Activated naive CD4-positive, alpha-beta T cell (primary cell): Measurements from ENCODE around the gene TAF3.
"Not testable (repeated sequence)": the region's sequence is repeated elsewhere in the genome, so short reads cannot be mapped to it uniquely, and the experiment has no call there.

Experiments
- DNase-seq, 4 experiments: peaks; one replicate each; lab custom pipeline; 2025; lab: John Stamatoyannopoulos, UW

Gene TAF3

DNA sequence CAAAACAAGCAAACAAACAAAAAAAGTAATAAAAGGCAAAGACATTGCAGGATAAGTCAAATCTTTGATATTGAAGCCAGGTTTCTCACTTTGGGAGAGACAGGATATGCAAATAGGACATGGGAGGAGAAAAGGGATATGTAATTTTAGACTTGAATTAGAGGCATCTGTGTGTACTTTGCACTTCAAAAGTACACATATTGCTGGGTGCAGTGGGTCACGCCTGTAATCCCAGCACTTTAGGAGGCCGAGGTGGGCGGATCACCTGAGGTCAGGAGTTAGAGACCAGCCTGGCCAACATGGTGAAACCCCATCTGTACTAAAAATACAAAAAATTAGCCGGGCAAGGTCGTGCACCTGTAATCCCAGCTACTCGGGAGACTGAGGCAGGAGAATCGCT lies 6.6 kb upstream of the TAF3 start:
- not testable (repeated sequence) for DNase-seq

DNA sequence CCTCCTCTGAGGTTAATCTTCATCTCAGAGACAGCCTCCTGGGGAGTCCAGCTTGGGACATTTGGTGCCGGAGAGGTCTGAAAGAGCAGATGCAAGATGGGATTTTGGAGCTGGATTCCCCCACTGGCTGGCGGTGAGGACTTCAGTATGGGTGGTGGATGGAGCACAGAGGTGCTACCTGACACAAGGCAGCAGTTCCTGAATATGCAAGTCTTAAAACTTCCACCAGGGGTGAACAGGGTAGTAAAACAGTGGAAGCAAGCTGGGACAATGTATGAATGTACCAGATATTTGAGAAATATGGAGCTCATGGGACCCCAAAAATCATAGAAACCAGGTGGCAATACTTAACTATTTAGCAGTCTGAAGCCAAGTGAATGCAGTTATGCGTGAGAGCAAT lies 4.8 kb upstream of the TAF3 start:
- DNase-seq: no peak

DNA sequence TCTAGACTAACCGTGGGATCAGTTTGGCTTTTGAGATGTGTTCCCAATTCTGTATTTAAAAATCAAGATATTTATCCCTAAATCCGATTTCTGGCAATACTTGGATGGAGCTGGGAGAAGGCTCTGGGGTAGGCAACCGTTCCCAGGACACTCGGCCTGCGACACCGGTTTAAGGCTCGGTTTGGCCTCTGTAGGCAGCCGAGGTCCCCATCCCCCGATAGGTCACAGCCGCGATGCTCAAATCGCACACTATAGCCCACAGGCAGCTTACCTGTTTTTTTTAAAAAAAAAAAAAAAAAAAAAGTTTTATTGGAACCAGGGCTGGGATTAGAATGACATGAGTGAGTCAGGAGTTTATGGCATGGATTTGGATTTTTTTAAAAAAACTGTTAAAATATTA lies 729 bp upstream of the TAF3 start:
- DNase-seq: no peak

DNA sequence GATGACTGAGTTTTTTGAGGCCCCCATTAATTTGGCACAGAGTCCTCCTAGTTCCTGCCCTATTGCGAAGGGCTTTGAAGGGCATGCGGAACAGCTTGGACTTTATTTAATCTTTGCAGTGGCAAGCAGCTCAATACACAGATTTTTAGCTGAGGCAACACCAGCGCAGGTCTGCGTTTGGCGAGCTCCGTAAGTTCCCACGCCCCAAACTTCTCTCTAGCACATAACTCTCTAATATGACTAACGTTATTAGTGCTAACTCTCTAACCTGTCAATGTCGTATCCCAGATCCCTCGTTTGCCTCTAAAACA lies 366 bp upstream of the TAF3 start:
- no peak for DNase-seq

DNA sequence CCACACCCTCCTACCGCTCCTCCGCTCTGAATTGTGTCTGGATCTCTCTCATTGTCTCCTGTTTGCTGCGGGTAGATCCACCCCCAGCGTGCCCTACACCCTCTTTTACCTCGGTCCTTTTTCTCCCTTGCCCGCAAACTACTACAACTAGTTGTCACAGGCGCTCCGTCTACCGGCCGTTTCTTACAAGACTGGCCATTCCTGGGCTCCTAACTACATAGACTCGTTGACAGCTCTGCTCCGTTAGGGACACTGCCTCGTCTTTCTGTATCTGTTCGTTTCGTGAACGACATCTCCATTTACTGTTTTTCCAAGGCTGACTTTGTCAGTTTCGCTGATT lies 786 bp downstream of the TAF3 start:
- no peak for DNase-seq

DNA sequence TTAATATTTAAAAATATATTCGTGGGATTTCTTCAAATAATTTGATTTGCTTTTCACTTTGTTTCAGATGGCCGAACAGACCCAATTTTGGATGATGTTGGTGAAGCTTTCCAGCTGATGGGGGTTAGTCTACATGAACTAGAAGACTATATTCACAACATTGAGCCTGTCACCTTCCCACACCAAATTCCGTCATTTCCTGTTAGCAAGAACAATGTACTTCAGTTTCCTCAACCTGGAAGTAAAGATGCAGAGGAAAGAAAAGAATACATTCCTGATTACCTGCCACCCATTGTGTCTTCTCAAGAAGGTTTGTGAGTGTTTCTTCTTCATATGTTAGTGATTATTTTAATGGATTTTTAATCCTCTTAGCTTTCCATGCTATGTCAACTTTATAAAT lies 5.9 kb downstream of the TAF3 start:
- no peak for DNase-seq

DNA sequence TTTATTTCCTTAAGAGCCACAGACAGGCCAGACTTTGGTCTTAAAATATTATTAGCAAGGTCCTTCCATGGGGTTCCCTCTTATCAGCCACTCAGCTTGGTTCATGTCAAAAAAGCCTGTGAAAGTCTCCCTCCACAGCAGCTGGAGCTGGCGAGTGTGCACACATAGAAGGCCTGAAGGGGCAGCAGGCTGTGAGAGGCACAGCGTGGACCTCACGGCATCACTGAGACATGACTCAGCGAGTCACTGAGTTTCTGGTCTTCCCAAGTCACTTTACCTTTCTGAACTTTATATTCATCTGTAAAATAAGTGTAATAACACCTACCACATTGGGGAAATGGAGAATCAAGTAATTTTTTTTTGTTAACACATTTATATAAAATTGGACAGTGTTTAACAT lies 8.7 kb downstream of the TAF3 start:
- DNase-seq: no peak

DNA sequence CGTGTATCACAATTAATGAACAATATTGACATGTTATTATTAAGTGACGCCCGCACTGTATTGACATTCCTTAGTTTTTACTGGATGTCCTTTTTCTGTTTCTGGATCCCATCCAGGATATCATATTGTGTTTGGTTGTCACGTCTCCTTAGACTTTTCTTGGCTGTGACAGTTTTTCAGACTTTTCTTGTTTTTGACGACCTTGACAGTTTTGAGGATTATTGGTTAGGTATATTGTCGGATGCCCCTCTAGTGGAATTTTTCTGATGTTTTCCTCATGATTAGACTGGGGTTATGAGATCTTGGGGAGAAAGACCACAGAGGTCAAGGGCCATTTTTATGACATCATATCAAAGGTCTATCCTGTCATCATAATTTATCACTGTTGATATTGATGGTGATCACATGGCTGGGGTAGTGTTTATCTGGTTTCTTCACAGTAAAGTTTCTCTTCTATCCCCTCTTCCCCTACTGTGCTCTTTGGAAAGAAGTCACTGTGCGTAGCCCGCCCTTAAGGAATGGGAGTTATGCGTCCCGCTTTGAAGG lies 11.1 kb downstream of the TAF3 start:
- DNase-seq: no peak

DNA sequence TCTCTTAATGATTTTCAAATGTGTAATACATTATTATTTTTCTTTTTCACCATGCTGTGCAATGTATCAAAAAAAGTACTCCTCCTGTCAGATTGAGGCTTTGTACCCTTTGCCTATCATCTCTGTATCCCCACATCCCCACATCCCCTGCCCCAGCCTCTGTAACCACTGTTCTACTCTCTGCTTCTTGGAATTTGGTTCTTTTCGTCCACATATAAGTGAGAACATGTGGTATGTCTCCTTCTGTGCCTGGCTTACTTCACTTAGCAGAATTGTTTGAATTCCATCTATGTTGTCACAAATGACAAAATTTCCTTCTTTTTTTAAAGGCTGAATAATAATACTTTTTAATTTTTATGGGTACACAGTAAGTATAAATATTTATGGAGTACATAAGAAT lies 13.8 kb downstream of the TAF3 start:
- no peak for DNase-seq

DNA sequence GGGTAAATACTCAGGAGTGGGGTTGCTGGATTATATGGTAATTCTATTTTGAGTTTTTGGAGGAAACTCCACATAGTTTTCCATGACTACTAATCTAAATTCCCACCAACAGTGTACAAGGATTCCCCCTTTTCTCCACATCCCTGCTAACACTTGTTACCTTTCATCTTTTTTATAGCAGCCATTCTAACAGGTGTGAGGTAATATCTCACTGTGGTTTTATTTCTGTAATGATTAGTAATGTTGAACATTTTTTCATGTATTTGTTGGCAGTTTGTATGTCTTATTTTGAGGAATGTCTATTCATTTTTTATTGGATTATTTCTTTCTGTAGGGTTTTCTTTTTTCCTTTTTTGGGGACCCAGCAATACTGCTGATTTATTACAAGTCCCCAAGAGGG lies 14.9 kb downstream of the TAF3 start:
- no peak for DNase-seq

DNA sequence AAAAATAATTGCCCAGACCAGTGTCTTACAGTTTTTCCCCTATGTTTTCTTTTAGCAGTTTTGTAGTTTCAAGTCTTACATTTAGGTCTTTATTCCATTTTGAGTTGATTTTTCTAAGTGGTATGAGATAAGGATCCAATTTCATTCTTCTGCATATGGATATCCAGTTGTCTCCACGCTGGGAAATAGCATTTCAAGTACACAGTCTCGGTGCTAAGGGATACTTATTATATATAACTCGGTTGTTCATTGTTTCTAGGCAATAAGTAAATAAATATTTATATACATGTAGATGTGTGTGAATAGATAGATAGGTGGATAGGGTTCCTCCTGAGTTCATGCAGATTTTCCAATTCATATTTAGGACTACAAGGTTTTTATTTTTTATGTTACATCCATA lies 16.0 kb downstream of the TAF3 start:
- no peak for DNase-seq

DNA sequence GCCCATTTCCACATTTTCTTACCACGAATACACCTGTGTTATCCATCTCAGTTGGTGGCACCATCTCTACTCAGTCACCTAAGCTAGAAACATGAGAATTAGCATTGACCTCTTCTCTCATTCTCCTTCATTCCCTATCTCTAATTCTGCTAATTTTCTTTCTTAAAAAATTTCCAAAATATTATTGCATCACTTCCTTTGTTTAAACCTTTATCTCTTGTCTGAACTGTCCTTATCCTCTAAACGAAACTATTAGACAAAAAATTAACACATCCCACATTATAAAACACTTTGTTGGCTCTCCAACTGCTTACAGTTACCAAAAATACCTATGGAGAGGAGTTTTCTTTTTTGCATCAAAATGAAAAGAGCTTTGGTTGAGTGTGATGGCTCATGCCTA lies 18.3 kb downstream of the TAF3 start:
- no peak for DNase-seq

DNA sequence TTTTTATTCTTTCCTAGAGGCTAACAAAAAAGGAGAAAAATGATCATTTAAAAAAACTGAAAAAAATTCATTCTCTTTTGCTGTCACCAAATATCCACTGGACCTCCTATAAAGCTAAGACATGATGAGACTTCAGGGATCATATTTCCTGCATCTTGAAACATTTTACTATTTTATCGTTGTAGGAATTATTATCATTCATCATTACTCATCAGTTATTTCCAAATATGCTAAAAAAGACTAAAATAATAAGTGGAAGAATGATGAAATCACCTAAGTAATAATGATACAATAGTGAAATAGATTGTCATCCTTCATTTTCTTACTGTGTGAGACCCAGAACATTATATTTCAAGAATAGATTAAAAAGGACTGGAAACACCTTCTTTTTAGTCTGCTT lies 28.3 kb downstream of the TAF3 start:
- no peak for DNase-seq

DNA sequence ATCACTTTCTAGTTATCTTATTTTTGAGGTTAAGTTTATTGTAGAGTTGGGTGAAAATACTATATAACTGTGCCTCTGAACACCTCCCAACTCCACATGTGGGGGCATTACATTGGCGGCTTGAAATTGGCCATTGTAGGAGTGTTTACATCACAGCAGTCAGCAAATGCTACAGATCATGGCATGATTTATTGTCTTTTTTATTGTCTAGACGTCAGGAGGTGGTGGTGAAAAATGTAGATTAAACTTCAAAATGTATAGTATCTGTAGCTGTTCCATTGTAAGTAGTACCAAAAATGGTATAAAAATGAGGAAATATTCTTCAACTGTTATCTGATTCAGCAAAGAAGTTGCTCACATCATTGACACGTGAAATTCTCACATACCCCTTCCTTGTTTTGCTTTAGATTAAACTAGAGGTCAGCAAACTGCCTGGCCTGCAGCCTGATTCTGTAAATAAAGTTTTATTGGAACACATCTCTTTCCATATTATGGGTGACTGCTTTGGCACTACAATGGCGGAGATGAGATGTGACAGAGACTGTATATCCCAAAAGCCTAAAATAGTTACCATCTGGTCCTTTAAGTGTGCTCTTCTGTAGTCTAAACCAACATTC lies 35.0 kb downstream of the TAF3 start:
- no peak for DNase-seq

DNA sequence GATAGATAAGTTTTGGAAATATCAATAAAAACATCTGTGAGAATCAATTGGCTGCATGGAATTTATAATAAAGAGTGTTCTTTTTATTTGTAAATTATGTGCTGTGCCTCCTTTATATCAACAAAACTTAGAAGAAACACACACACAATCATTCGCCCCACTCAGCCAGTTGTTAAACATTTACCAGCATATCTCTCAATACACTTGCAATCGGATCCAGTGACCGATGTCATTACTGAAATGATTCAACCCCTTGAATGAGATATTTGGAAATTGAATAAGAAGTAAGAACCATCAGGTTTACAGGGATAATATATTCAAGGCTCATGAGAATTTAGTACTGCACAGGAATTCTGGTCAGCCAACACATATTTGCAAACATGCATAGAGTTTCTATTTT lies 35.6 kb downstream of the TAF3 start:
- no peak for DNase-seq

DNA sequence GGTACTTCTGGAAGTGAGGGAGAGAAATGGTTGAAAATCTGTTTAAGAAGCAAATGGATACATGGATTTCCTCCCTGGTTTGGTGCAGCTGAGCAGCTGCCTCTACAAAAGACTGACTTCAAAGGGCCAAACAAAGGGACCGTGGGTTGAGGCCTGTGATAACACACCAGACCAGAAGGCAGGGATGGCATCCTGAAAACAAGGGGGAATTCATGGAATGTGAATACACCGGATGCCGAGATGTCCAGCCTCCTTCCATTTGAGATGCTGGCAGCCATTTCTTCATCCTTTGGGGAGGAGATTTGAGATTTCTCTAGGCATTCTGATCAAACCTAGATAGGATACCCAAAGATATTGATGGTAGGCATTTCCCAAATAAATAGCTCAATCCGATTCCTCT lies 36.9 kb downstream of the TAF3 start:
- DNase-seq: no peak

DNA sequence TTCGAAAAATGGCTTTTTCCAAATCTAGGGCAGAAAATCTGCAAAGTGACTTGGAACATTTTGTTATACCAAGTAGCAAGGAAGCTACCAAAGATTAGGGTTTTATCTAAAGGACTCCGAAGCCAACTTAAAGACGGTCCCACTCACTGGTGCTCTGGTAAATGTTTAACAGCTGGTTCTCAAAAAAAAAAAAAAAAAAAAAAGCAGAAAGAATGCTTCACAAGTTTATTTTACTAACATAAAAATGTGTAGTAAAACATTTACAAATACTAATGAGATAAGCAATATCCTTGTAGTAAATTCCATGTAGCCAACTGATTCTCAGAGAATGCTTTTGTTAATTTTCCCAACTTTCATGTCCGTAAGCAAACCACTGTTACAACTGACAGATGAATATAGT lies 38.4 kb downstream of the TAF3 start:
- DNase-seq: no peak

DNA sequence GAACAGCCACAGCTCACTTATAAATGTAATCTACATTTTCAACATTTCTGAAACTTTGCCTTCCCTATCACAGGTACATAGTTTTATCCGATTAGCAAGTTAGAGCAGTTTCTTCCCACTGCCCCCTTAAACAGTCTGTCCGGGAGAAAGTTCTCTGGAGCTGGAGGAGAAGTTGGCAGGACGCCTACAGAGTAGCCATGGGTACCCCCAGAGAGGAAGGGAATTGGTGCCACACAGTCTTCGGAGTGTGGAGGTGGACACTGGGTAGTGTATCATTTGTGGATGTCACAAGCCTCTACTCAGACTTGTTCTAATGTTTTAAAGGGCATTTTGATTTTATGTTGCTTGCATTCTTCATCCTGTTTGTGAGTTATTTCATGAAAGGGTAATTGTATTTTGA lies 39.0 kb downstream of the TAF3 start:
- DNase-seq: no peak

DNA sequence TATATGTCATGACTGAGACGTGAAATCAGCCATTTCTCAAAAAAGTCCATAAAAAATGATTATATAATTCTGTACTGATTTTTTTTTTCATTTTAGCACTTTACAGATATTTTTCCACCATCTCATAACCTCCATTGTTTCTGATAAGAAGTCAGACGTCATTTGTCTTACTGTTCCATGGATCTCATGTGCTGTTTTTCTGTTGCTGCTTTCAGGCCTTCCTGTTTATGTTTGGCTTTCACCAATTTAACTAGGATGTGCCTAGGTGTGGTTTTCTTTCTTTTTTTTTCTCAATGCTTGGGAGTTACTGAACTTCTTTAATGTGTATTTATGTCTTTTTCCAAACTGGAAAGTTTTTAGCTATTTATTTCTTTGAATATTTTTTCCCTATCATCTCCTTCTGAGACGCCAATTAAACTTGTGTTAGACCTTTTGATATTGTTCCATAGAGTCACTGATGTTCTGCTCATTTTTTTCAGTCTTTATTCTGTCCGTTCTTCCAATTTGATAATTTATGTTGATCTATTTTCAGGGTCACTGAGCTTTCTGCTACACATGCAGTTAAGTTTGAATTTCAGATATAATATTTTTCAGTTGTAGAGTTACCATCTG lies 43.3 kb downstream of the TAF3 start:
- DNase-seq: no peak

DNA sequence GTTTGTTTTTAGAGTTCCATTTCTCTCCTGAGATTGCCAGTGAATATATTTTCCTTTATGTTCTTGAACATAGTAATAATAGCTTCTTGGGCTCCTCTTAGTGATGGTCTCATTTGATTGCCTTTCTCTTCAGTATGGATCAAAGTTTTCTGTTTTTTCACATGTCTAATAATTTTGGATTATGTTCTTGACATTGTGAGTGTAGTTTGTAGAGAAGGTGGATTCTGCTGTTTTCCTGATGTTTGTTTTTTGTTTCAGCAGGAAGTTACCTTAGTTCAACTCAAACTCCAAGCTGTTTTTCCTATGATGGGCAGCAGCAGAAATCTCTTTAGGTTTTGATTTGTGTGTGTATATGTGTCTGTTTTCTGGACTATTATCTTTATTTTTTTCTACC lies 43.8 kb downstream of the TAF3 start:
- DNase-seq: no peak

DNA sequence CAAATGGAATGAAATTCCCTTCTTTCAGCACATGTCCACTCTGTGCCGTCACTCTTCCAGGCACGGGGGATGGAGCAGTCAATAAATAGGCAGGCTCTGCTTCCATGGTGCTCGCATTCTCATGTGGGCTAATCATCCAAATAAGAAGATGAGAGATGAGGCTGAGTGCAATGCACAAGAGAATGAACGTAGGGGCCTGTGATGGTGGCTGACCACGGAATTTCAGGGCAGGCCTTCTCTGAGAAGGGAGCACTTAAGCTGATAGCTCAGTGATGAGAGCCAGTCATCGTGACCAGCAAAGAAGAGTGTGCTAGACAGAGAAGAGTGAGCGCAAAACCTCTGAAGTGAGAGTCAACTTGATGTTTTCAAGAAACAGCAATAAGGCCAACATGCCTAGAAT lies 47.9 kb downstream of the TAF3 start:
- DNase-seq: no peak

DNA sequence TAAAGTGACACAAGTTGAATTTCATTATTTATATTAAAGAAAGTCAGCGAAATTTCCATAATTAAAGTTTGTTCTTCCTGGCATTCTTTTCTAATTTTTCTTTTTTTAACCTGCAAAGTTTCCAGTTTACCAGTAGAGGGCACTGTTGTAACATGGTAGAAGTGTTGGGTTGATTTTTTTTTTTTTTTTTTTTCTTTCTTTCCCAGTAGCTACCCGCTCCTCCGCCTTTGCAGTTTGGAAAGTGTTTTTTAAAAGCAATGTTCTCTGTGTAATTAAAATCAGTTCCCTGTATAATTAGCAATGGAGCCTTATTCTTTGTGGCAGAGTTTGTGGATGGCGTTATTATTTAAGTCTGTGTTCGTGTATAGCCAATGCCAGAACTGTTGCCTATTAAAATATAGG lies 53.7 kb downstream of the TAF3 start:
- no peak for DNase-seq

DNA sequence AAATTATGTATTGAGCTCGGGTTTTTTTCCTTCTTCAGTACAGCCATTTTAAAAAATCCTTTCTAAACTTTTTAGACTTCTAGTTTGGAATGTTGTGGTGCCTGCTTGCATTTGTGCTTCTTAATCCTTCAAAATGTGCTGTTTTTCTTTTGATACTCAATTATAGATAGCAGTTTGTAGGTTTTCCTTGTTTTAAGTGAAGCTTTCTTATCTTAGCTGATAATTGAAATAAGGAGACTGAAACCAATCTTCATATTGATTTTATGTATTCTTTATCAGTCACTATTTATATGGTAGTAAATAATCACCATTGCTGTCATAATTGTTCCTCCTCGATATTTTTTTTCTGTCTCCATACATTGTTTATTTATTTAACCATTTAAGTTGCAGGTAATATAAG lies 56.6 kb downstream of the TAF3 start:
- no peak for DNase-seq

DNA sequence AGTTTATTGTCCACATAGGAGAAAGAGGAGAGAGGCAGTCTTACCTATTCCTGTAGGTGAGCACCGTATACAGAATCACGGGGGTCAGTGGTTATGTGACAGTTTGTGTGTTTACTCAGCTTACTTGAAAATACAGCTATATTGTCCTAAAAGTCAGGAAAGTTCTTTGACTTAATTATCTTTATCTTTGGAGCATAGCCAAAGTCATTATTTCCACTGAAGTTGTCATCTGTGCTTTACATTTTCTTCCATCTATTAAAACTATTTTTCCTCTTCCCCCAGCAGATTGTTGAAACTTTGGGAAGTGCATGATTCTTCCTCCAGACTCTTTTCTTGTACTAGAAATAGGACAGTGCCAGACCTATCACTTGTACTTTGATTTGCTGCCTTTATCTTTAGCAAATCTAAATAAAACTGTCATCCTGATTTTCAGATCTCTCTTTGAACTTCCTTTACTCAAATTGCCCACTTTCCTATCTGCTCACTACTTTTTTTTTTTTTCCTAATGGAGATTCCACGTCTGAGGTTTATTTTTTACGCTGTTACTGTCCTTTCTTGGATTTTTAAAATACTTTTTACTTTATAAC lies 58.3 kb downstream of the TAF3 start:
- DNase-seq: no peak
